ENCODE results near the gene VGLL4. TPM values are rescaled to one million over a fixed set of nuclear protein-coding genes. Genes with fewer than 3 reads are reported as not detected.
A peak's percentile ranks its signal among the peaks of the same experiment; 100 is the strongest.

The VGLL4 gene
- total RNA-seq, 1 donor from 2014 or later = 45.5 TPM

- Histone ChIP-seq H3K27ac (no peak overlapping the region), H3K4me1 (peaks cover 62% of the 10 kb centered on the region), H3K27me3 (ENCODE audit: low read depth) (no peaks in the 10 kb centered on the region), H3K4me3 (no peak overlapping the region), H3K36me3 (no peaks in the 10 kb centered on the region), H3K9me3 (no peaks in the 10 kb centered on the region)
- ATAC-seq (no peak), DNase-seq (no peak)
- TF ChIP-seq CTCF (IDR thresholded peaks at IDR 0.05) = no peak
- intact Hi-C loops (cut with DNase I) = no loop called here
Measured at GRCh38 chr3:11587766-11588165, 55.9 kb downstream of the VGLL4 start.

DNA sequence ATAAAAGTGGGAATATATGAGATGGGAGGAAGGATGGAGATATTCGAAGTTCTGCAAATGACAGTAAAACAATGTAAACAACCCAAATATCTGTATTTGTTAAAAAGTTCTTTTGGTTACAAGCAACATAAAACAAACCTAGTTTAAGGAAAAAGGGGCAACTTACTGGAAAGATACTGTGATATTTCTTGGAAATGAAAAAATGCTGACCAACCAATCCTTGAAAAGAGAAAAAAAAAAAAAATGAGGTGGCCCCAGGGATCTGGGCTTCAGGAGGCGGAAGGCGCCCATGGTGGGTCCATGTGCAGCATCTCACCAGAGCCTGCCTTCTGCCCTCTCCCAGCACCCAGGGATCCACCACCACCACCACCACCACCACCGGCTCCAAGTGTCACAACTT is 59.1 kb downstream of the VGLL4 start:
- Histone ChIP-seq H3K9me3 (no peaks in the 10 kb centered on the region), H3K4me3 (no peak overlapping the region), H3K27ac (no peak overlapping the region), H3K4me1 (peaks cover 67% of the 10 kb centered on the region), H3K36me3 (no peaks in the 10 kb centered on the region), H3K27me3 (ENCODE audit: low read depth) (no peaks in the 10 kb centered on the region)
- no peak for TF ChIP-seq CTCF (IDR thresholded peaks at IDR 0.05)
- no peak for DNase-seq
- no peak for ATAC-seq
- intact Hi-C loops (cut with DNase I) = no loop called here

GRCh38 chr3:11583638-11584046 is 60.1 kb downstream of the VGLL4 start:
- Histone ChIP-seq H3K27ac (no peak overlapping the region), H3K4me1 (peaks cover 58% of the 10 kb centered on the region), H3K27me3 (ENCODE audit: low read depth) (no peaks in the 10 kb centered on the region), H3K4me3 (no peak overlapping the region), H3K36me3 (no peaks in the 10 kb centered on the region), H3K9me3 (no peaks in the 10 kb centered on the region)
- DNase-seq (no peak), ATAC-seq (no peak)
- intact Hi-C loops (cut with DNase I) = no loop called here
- no peak for TF ChIP-seq CTCF (IDR thresholded peaks at IDR 0.05)

GRCh38 chr3:11583235-11583634 is 60.5 kb downstream of the VGLL4 start:
- peak overlapping the region; percentile 56 for H3K27ac ChIP-seq
- no peaks in the 10 kb centered on the region for H3K36me3 ChIP-seq
- ATAC-seq (no peak), DNase-seq (no peak)
- no peaks in the 10 kb centered on the region for H3K9me3 ChIP-seq
- H3K4me1 ChIP-seq = peaks cover 53% of the 10 kb centered on the region
- H3K4me3 ChIP-seq = no peak overlapping the region
- no peaks in the 10 kb centered on the region for H3K27me3 ChIP-seq (ENCODE audit: low read depth)
- intact Hi-C loops (cut with DNase I) = no loop called here
- no peak for TF ChIP-seq CTCF (IDR thresholded peaks at IDR 0.05)

DNA sequence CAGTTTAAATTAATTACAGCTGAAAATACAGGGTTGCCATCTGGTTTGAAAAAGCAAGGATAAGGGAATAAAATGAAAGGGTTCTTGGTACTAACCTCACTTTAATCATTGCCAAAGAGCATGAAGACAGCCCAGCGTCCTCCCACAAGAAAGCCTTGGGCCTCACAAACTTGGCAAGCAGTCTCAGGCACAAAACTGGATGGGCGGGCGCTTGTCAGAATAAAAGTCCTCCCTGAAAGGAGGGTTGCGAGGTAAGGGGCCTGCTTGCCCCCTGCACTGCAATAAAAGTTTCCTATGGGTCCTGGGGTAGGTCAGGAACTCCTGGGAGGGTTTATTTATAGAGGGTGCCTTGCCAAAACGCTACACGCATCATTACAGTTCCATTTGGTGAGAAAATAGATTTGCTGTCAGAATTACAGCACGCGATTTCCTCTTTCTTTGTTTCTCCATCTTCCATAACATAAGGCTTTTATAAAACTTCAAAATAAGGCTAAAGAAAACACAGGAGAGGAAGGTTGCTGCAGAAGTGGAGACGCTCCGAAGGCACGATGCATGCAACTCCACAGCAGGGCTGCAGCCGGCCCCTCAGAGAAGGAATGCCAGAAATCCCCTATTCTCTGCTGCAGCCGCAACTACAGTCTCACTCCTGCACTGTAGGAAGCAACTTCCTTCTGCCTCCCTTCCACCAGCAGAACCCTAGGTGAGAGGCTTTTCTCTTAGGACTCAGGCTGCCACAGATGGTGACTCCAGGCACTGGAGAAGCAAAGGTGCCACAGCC is 61.3 kb downstream of the VGLL4 start:
- Histone ChIP-seq H3K4me1 (peaks cover 47% of the 10 kb centered on the region), H3K4me3 (peak overlapping the region; percentile 37), H3K27me3 (ENCODE audit: low read depth) (no peaks in the 10 kb centered on the region), H3K36me3 (no peaks in the 10 kb centered on the region), H3K9me3 (no peaks in the 10 kb centered on the region), H3K27ac (peak overlapping the region; percentile 56)
- peak; percentile 61 to 82 for ATAC-seq
- intact Hi-C loops (cut with DNase I) = no loop called here
- no peak for DNase-seq
- no peak for TF ChIP-seq CTCF (IDR thresholded peaks at IDR 0.05)
